Measurements from ENCODE around the gene BACE2. TPM values are rescaled to one million over a fixed set of nuclear protein-coding genes. Genes with fewer than 3 reads are reported as not detected.

Gene BACE2
- total and polyA plus RNA-seq, 2 donors (not counting 3 experiments of a cell fraction or from before 2014, with no cell fraction given): 113 to 184 TPM

DNA sequence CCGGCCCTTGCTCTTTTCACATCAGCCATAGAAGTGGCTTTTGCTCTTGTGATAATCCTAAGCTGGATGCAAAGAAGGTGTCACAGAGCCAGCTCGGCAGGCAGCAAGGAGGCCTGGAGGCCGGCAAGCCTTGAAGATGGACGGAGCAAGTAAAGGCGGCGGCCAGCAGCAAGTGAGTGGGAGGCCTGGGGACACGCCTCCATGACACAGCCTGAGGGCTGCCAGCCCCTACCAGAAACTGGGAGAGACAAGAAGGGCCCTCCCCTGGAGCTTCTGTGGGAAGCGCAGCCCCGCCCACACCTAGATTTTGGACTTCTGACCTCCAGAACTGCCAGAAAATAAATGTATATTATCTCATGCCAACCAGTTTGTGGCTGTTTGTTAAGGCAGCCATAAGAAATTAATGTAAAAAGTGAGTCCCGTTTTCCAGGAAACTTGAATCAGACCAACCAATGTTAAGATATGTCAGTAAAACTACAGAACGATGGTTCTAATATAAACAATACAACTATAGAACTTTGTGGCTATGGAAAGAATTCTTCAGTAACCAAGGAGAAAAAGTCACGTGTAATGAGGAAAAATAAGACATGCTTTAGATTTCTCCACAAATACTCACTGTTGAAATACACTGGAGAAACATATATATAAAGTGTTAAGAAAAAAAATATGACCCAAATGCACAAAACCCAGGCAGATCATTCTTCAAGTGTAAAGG lies 49.9 kb downstream of the BACE2 start:
- FAIRE-seq: no peak
- intact Hi-C loops (cut with micrococcal nuclease): no loop called here
- H3K79me2 ChIP-seq (ENCODE audit: control insufficient read depth, insufficient read depth, low read length): no peaks in the 10 kb centered on the region
- H3K27ac ChIP-seq (ENCODE audit: insufficient read depth, low read depth, low read length): no peak overlapping the region
- H3K36me3 ChIP-seq (ENCODE audit: control insufficient read depth in 2 of 2, extremely low read depth in 1 of 2, insufficient read depth in 2 of 2, low read length in 2 of 2): peaks cover 0 to 3% of the 10 kb centered on the region in 2 experiments
- H3K9me1 ChIP-seq (replicated peaks; ENCODE audit: control insufficient read depth, extremely low read depth, insufficient read depth, low read length): no peaks in the 10 kb centered on the region
- H3K27me3 ChIP-seq (ENCODE audit: control insufficient read depth in 2 of 2, insufficient read depth in 2 of 2, low read length in 2 of 2): no peaks in the 10 kb centered on the region
- H3K4me2 ChIP-seq (ENCODE audit: insufficient read depth, low read length): no peak overlapping the region
- dilution Hi-C loops (cut with MboI; ENCODE audit: extremely low pct_ligation_motif_present, low sequenced_read_pairs): no loop called here
- H3K9ac ChIP-seq (replicated peaks; ENCODE audit: extremely low read depth, insufficient read depth, low read length): no peak overlapping the region
- no peaks in the 10 kb centered on the region for H4K20me1 ChIP-seq (replicated peaks; ENCODE audit: control insufficient read depth, extremely low read depth, insufficient read depth, low read length)
- ChIA-PET POLR2A (no interaction called here), CTCF (interaction anchor here (1.4 kb wide), 1 partner anchor 47 kb away, joined by 4 read pairs; no protein-coding TSS in a partner anchor)
- TF ChIP-seq MYC (IDR thresholded peaks at IDR 0.05; ENCODE audit: low read depth, low read length) (no peak), GATA2 (IDR thresholded peaks at IDR 0.05; ENCODE audit: insufficient read depth, insufficient read length, low read depth, low read length) (no peak), EZH2 (IDR thresholded peaks at IDR 0.05; ENCODE audit: borderline replicate concordance, low read depth, low read length, severe bottlenecking) (no peak)
- TF ChIP-seq, protein P1, sequence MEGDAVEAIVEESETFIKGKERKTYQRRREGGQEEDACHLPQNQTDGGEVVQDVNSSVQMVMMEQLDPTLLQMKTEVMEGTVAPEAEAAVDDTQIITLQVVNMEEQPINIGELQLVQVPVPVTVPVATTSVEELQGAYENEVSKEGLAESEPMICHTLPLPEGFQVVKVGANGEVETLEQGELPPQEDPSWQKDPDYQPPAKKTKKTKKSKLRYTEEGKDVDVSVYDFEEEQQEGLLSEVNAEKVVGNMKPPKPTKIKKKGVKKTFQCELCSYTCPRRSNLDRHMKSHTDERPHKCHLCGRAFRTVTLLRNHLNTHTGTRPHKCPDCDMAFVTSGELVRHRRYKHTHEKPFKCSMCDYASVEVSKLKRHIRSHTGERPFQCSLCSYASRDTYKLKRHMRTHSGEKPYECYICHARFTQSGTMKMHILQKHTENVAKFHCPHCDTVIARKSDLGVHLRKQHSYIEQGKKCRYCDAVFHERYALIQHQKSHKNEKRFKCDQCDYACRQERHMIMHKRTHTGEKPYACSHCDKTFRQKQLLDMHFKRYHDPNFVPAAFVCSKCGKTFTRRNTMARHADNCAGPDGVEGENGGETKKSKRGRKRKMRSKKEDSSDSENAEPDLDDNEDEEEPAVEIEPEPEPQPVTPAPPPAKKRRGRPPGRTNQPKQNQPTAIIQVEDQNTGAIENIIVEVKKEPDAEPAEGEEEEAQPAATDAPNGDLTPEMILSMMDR (IDR thresholded peaks at IDR 0.05; ENCODE audit: extremely low read depth in 1 of 2, insufficient read depth in 1 of 2, low read depth in 1 of 2, low read length in 2 of 2): no peak
- no peak overlapping the region for H3K4me3 ChIP-seq (replicated peaks in 1 of 3; ENCODE audit: insufficient read depth in 1 of 3, low read depth in 1 of 3, low read length in 3 of 3)
- no peak overlapping the region for H2AFZ ChIP-seq (ENCODE audit: low read depth, low read length)
- H3K9me3 ChIP-seq (replicated peaks; ENCODE audit: control insufficient read depth, insufficient read depth, low read length): no peaks in the 10 kb centered on the region
- no TSS peak for BruUV-seq (replicated peaks)
- no peaks in the 10 kb centered on the region for H3K4me1 ChIP-seq (ENCODE audit: control insufficient read depth, extremely low read depth, insufficient read depth, low read length)
- DNase-seq (ENCODE audit: low read depth, low spot score): no peak
